ENCODE data around the gene EGLN2.

The EGLN2 gene

GRCh38 chr19:40799558-40800338 lies 757 bp downstream of the EGLN2 start:
- in situ Hi-C loops (cut with HindIII; ENCODE audit: low pct_ligation_motif_present, low pct_unique_long_range_greater_than_20kb, low sequenced_read_pairs): no loop called here

GRCh38 chr19:40800339-40800996 lies 1.5 kb downstream of the EGLN2 start:
- in situ Hi-C loops (cut with HindIII; ENCODE audit: low pct_ligation_motif_present, low pct_unique_long_range_greater_than_20kb, low sequenced_read_pairs): no loop called here
- DNase-seq: no peak

More at GRCh38 chr19:40799558-40800338, 757 bp downstream of the EGLN2 start:
- peak; percentile 17 for DNase-seq

GRCh38 chr19:40800997-40801377 lies 2.0 kb downstream of the EGLN2 start:
- no peak for DNase-seq
- in situ Hi-C loops (cut with HindIII; ENCODE audit: low pct_ligation_motif_present, low pct_unique_long_range_greater_than_20kb, low sequenced_read_pairs): no loop called here

GRCh38 chr19:40801426-40802299 lies 2.7 kb downstream of the EGLN2 start:
- in situ Hi-C loops (cut with HindIII; ENCODE audit: low pct_ligation_motif_present, low pct_unique_long_range_greater_than_20kb, low sequenced_read_pairs): no loop called here
- no peak for DNase-seq

GRCh38 chr19:40802300-40803169 lies 3.5 kb downstream of the EGLN2 start:
- in situ Hi-C loops (cut with HindIII; ENCODE audit: low pct_ligation_motif_present, low pct_unique_long_range_greater_than_20kb, low sequenced_read_pairs): no loop called here
- DNase-seq: no peak

- no peak for DNase-seq
- in situ Hi-C loops (cut with HindIII; ENCODE audit: low pct_ligation_motif_present, low pct_unique_long_range_greater_than_20kb, low sequenced_read_pairs): no loop called here
Measured at GRCh38 chr19:40803170-40803856, 4.3 kb downstream of the EGLN2 start.

GRCh38 chr19:40803857-40804782 lies 5.1 kb downstream of the EGLN2 start:
- DNase-seq: no peak
- in situ Hi-C loops (cut with HindIII; ENCODE audit: low pct_ligation_motif_present, low pct_unique_long_range_greater_than_20kb, low sequenced_read_pairs): no loop called here

GRCh38 chr19:40804783-40805242 lies 5.8 kb downstream of the EGLN2 start:
- DNase-seq: no peak
- in situ Hi-C loops (cut with HindIII; ENCODE audit: low pct_ligation_motif_present, low pct_unique_long_range_greater_than_20kb, low sequenced_read_pairs): no loop called here

GRCh38 chr19:40805258-40805868 lies 6.4 kb downstream of the EGLN2 start:
- DNase-seq: no peak
- in situ Hi-C loops (cut with HindIII; ENCODE audit: low pct_ligation_motif_present, low pct_unique_long_range_greater_than_20kb, low sequenced_read_pairs): no loop called here

GRCh38 chr19:40806423-40807146 lies 7.6 kb downstream of the EGLN2 start:
- in situ Hi-C loops (cut with HindIII; ENCODE audit: low pct_ligation_motif_present, low pct_unique_long_range_greater_than_20kb, low sequenced_read_pairs): no loop called here
- peak; percentile 79 for DNase-seq

GRCh38 chr19:40807147-40808020 lies 8.4 kb downstream of the EGLN2 start:
- in situ Hi-C loops (cut with HindIII; ENCODE audit: low pct_ligation_motif_present, low pct_unique_long_range_greater_than_20kb, low sequenced_read_pairs): no loop called here
- peak; percentile 15 for DNase-seq

- in situ Hi-C loops (cut with HindIII; ENCODE audit: low pct_ligation_motif_present, low pct_unique_long_range_greater_than_20kb, low sequenced_read_pairs): no loop called here
- no peak for DNase-seq
Measured at GRCh38 chr19:40808021-40808325, 9.0 kb downstream of the EGLN2 start.

GRCh38 chr19:40808497-40808896 lies 9.5 kb downstream of the EGLN2 start:
- in situ Hi-C loops (cut with HindIII; ENCODE audit: low pct_ligation_motif_present, low pct_unique_long_range_greater_than_20kb, low sequenced_read_pairs): no loop called here
- no peak for DNase-seq

- no peak for DNase-seq
- in situ Hi-C loops (cut with HindIII; ENCODE audit: low pct_ligation_motif_present, low pct_unique_long_range_greater_than_20kb, low sequenced_read_pairs): no loop called here
Measured at GRCh38 chr19:40809358-40810086, 10.5 kb downstream of the EGLN2 start.
